ENCODE measurements around the gene SNED1.
A peak's percentile ranks its signal among the peaks of the same experiment; 100 is the strongest.

SNED1 gene

DNA sequence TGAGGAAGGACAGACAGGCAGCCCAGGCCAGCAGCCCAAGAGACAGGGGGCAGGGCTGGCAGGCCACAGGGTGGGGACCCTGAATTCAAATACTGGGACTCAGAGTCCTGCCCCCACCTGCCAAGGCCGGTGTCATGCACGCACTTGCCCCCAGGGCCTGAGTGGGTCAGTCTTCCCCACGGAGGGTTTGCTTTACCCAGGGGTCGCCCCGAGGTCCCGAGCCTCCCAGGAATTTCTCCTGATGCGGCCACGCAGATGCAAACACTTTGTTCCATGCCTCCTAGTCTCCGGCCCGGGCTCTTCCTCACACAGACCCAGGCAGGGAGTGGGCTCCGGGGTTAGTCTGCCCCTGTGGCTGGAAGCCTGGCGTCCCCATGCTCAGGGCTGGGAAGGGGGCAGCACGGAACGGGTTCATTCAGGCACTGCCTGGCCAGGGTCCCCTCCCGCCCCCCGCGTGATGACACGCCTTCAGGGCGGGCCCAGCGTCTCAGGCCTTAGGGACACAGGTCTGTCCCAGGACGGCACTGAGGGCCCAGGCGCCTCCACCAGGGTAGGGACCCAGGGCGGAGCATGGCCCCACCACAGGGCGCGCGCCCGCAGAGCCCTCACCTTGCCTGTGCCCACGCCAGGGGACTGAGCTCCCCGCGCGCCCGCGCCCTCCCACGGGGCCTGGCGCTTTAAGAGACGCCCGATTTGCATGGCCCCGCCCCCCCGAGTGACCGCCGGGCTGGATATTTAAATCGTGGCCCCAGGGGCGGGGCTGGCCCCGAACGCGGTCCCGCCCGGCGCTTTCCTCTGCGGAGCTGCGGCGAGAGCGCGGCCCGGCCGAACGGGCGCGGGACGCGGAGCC, at the start of gene SNED1:
SNED1 (plus strand) TSS at position 763 of the 850 bp plus-strand sequence. CDS start 220 bp downstream, outside the sequence.
- peak; percentile 72 for DNase-seq

DNA sequence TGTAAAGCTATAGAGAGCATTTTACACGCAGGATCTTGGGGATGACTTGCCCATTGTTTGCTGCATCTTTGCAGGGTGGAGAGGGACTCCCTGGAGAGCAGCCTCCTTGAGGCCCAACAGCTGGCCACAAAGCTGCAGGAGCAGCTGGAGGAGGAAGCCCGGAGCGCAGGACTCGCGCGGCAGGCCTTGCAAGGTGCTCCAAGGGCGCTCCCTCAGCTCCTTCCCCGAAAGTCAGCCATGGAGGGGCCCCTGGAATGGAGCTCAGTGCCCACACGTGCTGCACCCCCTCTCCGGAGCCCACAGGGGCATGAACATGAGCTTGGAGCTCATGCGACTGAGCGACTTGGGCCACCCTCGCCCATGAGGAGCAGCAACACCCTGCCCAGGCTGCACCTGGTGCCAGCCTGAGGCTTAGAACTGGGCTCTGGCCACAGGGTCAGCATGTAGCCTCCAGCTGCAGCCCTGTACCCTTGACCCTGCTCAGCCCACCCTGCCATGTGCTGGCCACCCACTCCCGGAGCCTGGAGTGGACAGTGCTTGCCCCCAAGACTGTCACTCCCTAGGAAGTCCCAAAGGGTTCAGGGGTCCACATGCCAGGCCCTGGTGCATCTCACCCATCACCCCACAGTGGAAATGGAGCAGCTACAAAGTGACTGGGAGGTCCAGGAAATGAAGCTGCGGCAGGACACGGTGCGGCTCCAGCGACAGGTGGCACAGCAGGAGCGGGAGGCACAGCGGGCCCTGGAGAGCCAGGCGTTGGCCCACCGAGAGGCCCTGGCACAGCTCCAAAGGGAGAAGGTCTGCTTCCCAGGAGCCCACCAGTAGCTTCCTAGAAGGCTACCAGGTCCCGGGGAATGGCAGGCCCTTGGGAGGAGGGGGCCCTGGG, 49.3 kb upstream of the SNED1 start:
- peak; percentile 22 for DNase-seq

DNA sequence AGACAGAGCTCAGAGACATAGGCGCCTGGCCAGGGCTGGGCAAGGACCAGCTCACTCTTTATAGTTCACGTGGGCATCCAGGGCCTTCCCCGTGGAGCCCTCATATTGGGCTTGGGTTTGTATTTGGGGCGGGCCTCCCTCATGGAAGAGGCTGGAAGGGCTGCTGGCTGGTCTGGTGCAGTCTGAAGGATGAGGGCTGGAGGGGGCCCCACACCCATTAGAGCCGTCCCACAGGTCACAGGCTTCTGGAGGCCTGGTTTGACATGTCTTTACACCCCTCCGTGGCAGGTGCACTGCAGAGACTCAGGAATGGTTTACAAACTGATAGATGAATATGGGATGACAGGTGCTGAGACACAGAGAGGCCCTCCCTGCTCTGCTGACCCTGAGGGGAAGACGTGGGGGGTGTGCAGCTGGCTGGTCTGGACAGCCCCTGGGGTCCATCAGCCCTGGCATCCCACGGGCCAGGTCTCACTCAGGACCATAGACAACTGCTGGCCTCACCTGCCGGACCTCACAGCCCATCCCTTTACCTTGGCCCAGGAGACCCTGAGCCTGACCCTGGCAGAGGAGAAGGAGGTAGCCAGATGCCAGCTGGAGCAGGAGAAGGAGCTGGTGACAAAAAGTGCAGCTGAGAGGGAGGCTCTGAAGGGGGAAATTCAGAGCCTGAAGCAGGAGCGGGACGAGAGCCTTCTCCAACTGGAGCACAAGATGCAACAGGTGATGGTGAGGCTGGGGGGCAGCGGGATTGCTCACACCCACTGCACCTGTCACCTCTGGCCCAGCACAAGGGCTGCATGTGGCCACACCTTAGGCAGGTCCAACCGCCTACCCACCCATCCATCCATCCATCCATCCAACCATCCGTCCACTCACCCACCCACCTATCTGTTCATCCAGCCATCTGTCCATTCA, 48.4 kb upstream of the SNED1 start:
- DNase-seq: peak; percentile 21

DNA sequence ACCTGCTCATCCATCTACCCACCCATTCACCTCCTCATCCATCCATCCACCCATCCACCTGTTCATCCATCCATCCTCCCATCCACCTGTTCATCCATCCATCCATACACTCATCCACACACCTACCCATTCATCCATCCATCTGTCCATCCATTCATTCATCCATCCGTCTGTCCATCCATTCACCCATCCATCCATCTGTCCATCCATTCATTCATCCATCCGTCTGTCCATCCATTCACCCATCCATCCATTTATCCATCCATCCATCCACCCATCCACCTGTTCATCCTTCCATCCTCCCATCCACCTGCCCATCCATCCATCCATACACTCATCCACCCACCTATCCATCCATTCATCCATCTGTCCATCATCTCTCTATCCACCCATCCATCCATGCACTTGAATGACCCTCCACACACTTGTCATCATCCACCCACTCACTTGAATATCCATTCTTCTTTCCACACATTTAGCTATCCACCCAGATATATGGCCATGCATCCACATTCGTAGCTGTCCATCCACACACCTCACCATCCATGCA, 47.3 kb upstream of the SNED1 start:
- no peak for DNase-seq

DNA sequence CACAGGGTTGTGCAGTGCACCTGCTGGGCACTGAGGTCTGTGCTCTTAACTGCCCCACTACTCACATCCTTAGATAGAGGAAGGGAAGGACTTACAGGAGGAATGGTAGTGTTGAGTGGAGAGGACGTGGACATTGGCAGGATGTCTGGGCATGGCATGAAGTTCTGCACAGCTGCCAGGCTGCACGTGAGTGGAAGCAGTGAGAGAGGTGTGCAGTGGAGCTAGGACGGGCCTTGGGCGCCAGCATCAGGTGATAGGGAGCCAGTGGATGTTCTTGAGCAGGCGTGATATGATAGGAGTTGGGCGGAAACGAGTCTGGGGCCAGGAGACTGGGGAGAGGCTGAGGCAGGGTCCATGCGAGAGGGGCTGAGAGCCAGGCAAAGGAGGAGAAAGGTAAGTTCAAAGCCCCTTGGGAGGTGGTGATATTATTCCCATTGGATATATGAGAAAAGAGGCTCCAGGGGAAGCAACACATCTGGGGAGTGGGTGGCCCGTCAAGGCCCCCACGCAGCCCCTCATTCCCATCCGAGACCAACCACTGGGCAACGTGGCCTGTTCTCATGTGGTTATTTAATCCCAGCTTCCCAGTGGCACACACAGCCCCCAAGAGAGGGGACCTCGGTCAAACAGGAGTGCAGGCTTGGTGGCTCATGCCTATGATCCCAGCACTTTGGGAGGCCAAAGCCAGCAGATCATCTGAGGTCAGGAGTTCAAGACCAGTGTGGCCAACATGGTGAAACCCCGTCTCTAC, 45.7 kb upstream of the SNED1 start:
- DNase-seq: peak; percentile 6

DNA sequence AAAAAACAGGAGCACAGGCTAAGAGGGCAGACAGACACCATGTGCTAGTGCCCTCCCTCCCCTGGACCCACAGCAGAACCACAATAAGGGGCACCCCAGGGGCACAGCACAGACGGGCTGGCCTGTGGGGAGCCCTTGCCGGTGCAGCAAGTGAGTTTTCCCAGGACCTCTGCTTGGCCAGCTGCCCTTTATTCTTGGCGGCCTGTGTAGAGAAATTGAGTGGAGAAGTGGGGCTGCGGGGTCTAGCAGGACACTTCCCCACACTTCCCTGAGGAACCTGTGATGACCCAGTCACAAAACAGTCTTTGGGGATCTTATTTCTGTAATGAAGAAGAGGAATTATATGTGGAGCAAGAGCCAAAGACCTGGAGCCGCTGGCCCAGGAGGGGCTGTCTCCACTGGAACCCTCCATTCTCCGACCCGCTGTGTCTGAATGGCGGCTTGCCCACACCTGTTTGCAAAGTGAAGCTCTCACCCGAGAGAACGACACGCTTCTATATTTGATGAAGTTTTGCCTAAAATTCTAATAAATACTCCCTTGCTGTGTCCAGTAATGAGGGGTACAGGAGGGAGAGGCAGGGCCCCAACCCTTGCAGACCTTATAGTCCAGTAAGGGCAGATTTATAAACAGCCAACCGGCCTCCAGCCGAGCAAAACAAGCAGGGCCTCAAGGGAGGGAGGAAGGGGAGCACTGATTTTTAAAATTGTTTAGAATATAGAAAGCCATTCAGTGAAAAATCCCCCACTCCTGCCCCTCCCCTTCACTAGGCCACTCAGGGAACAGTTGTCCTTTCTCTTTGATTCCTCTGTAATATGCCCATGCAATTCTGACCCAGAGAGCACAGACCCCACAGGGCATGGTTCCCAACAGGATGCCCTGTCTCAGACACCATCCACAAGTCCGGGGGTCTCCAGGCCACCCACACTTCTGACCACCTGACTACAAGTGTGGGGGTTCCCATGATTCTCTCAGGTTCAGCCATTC, 44.7 kb upstream of the SNED1 start:
- DNase-seq: peak; percentile 9

DNA sequence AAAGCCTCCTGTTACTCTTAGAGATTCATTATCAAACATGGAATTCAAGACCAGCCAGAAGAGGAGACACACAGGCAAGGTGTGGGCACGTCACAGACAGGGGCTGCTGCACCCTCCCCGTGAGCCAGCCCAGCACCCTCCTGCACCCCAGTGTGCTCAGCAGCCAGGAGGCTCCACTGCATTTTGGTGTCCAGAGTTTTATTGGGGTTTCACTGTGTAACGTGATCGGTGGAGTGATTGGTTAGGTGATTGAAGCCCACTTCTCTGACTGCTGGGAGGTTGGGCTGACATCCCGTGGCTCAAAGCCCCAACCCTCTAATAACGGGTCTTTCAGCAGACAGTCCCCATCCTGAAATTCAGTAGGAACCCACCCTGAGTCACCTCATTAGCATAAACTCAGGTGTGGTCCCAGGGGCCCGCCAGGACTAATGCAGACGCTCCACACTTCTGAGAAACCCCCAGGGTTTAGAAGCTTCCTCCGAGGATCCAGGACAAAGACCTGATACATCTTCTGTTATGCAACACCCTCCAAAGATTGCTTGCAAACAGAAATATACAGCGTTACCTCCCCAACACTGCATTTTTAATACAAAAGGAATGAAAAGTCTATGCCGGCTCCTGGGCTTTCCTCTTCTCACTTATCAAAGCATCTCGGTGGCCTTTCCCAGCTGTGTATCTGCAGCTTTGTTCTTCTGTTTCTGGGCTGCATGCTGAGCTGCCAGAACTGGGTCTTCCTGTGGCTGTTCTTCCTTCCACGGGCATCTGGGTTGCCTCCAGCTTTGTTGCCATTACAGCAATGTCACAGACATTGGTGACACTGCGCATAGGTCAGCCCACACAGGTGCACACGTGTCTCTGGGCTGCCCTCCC, 43.7 kb upstream of the SNED1 start:
- DNase-seq: no peak

DNA sequence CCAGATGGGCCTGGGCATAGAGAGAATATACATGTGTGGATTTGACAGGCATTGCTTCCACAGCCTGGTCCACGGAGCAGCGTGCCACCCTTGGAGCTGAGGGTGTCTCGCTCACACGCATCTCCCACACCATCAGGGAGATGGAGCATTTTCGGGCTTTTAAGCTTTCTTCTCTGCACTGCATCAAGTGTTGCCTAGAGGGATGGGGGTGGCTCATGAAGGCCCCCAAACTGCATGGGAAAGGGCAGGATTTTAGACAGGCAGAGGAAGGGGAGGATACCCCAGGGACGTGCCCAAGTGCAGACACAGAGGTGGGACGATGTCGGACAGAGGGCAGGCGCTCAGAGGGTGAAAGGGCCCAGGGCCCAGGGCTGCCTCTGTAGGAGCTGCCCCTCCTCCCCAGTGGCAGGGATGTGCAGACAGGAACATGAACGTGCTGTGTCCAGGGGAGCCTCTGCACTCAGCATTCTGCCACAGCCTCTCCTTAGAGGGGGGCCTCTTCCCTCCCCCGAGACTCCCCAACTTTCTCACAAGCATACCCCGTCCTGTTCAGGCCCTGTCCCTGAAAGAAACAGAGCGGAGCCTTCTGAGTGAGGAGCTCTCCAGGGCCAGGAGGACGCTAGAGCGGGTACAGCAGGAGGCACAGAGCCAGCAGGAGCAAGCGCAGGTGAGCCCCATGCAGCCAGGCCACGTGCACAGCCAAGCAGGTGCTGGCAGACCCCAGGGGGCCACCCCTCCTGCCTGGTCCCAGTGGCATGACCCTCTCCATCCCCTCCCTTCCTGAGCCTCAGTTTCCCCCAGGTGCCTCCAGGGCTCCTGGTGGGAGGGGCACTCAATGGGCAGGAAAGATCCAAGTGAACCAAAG, 42.9 kb upstream of the SNED1 start:
- no peak for DNase-seq

DNA sequence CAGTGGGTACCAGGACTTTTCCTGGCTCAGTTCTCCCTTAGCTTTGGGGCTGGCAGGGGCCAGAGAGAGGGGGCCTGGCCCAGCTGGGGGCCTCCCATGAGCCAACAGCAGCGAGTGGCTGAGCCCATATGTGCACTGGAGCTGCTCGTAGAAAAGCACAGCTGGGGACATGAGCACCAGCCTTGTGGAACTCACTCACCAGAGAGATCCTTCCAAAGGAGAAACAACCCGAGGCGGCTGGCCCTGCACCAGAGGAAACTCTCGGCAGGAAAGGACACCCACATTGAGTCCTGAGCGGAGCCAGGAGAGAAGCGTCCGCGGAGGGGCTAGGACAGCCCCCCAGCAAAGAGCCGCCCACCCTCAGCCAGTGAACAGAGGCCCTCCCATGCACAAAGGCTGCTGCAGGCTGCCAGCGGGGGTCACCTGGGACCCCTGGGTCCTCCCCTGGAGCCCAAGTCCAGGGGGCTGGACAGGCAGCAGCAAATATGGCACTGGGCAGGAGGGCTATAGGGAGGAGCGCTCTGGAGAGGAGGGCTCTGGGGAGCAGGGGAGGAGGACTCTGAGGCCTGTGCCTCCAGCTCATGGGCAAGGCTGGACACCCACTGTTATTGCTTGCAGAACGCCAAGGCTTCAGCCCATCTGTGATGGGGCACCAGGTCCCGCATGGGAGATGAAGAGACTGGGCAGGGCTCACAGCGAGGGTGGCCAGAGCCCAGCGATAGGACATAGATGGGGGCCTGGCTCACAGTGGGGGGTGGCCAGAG, 42.1 kb upstream of the SNED1 start:
- DNase-seq: no peak

DNA sequence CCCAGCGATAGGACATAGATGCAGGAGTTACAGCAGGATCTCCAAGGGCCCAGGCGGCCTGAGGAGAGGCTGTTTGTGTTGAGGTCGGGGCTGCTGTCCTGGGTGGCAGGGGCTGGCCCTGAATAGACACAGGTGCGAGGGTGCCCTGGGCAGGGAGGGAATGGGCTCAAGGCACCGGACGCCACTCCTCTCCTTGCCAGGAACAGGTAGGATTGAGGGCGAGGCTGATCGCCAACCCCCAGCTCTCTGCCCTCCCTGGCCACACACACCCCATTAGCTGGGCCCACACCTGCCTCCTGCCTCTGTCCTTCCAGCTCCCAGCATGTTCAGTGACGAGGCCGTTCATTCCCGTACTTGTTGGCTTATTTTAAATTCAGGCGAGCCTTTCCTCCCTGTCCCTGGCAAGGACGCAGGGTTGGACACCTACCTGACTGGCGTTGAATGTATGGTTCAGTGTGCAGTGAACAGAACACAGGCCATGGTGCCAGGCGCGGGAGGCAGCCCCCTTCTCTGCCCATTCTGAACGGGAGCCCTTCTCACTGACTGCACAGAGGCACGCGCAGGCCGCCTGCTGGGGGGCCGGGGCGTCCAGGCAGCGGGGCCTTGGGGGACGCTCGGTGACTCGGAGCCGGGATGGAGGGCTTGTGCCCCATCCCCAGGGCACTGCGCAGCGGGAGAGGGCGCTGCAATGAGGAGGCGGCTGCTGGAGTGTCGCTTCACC, 41.3 kb upstream of the SNED1 start:
- DNase-seq: no peak

DNA sequence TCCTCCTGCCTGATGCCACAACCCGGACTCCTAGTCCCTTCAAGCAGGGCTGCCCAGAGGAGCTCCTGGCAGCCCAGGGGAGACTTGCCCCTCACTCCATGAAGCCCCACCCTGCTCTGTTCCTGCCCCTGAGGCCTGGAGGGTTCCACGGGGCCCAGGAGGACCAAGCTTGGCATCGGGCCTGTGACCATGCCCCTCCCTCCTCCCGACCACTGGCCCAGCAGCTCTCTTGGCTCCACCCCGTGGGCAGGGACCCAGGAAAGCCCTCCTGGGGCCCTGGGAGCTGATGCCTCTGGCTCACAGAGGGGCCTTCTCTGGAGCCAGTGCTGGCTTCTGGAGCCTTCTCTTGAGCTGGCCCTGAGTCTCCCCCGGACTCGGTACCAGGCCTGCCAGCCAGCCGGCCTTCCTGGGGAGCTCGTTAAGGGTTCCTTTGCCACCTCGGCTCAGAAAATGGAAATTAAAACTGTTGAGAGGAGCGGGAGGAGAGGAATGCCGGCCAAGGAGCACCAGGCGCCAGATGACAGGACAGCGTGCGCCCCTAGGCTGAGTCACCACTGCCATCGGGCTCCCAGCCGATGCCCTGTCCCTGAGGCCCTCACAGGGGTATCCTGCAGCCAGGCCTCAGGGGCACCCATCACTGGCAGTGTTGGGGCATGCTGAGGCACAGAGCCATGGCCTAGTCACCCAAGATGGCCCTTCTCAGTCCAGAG, 40.6 kb upstream of the SNED1 start:
- no peak for DNase-seq

DNA sequence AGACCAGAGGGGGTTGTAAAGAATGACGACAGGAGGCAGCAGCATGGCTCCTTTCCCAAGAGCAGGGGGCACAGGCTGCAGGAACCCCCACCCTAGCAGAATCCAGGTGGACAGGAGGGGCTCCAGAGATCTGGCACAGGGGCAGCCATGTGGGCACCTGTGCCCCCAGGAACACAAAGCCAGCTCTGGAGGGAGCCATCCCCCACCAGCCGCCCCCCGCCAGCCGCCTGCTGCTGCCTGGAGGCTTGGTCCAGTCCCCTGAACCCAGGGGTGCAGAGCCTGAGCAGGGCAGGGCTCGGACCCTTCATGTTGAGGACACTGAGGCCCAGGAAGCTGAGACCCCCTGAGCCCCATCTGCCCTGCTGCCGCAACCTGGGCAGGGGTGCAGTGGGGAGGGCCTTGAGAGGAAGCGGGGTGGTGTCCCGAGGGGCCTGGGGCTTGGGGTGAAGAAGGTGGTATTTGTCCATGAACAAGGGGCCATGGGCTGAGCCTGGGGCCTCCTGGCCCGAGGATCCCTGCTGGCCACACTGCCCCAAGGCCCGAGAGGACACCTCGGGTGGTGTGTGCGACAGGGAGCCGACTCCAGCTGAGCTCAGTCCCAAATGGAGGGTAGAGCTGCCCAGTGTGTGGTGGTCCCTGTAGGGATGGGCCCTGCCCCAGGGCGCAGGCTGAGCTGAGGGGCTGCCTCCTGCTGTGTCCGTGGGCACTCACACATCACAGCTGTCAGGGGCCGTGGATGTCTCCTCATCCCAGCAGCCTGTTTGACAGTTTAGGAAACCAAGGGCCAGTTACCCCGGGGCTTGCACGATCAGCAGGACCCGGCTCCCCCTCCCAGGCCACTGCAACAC, 39.8 kb upstream of the SNED1 start:
- no peak for DNase-seq

DNA sequence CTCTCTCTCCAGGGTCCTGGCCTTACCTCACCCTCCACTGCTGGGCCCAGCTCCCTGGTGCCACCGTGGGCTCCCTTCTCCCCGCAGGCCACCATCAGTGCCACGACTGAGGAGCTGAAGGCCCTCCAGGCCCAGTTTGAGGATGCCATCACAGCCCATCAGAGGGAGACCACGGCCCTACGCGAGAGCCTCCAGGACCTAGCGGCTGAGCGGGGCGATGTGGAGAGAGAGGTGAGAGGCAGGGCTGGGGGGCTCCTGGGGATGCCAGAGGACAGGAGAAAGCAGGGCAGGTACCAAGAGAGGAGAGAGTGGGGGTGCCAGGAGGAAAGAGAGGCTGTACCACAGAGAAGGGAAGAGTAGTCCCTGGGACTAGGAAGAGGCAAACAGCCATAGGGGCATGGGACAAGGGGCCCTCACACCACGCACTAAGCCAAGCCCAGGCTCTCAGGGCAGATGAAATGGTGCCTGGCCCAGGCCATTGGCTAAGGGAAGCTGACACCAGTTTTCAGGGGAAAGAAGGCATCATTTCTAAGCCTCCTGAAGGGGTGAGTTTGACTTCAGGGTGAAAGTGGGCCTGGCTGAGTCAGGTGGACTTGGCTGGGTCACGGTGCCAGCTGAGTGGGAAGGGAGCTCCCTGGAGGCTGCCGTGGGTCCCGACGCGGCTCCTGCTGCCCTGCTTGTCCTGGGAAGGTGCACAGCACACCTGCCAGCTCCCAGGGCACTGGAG, 39.0 kb upstream of the SNED1 start:
- DNase-seq: no peak

DNA sequence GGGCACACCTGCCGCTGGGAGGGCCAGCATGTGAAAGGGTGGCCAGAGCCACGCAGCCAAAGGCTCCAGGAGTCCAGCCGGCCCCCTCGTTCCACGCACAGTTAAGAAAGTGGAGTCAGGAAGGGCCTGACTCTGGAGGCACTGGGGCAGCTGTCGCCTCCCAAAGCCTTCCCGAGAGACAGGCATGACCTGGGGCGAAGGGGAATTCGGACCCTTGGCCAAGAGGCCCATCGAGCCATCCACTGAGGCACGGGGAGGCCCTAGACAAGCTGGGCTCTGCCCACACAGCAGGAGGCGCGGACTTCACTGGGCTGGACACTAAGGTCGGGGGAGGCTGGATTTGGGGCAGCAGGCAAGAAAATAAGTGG, 38.5 kb upstream of the SNED1 start:
- DNase-seq: no peak
